Immature natural killer cell (primary cell): ENCODE results near the gene CST4. TPM values are rescaled to one million over a fixed set of nuclear protein-coding genes. Genes with fewer than 3 reads are reported as not detected.
"Not testable (repeated sequence)": the region's sequence is repeated elsewhere in the genome, so short reads cannot be mapped to it uniquely, and the experiment has no call there.

Experiments used
- DNase-seq, 3 donors: peaks; one replicate each; pipeline ENCODE4 v3.0.0; 2022; ENCODE audit warnings: mixed read lengths in 1 of 3
- H3K27ac Mint-ChIP-seq, 6 donors: one replicate each; pipeline ENCODE4 v1.8.0; 2020; ENCODE audit warnings: mixed read lengths in 6 of 6, mild to moderate bottlenecking in 5 of 6, inconsistent platforms in 4 of 6, moderate library complexity in 3 of 6
- H3K27me3 Mint-ChIP-seq, 3 donors: one replicate each; pipeline ENCODE4 v1.8.0; 2020 to 2021; ENCODE audit warnings: low read depth in 3 of 3, mild to moderate bottlenecking in 3 of 3, mixed read lengths in 3 of 3, moderate library complexity in 3 of 3, inconsistent platforms in 1 of 3
- H3K36me3 Mint-ChIP-seq, 3 donors: one replicate each; pipeline ENCODE4 v1.8.0; 2020; ENCODE audit warnings: mixed read lengths in 3 of 3, inconsistent platforms in 2 of 3, mild to moderate bottlenecking in 2 of 3
- H3K4me1 Mint-ChIP-seq, 2 donors: one replicate each; pipeline ENCODE4 v1.8.0; 2020; ENCODE audit warnings: inconsistent platforms in 2 of 2, mild to moderate bottlenecking in 2 of 2, mixed read lengths in 2 of 2, moderate library complexity in 1 of 2
- H3K4me3 Mint-ChIP-seq, 5 donors: one replicate each; pipeline ENCODE4 v1.8.0; 2020; ENCODE audit warnings: mild to moderate bottlenecking in 5 of 5, mixed read lengths in 5 of 5, inconsistent platforms in 3 of 5, moderate library complexity in 3 of 5
- H3K9me3 Mint-ChIP-seq, 6 donors: one replicate each; pipeline ENCODE4 v1.8.0; 2020; ENCODE audit warnings: mild to moderate bottlenecking in 6 of 6, mixed read lengths in 6 of 6, inconsistent platforms in 4 of 6, moderate library complexity in 3 of 6
- polyA plus RNA-seq, 3 donors: library from polyadenylated mRNA; unstranded; fragments of 300-500 nt; fragmentation: Illumina TruSeq; gene quantifications; one replicate each; pipeline ENCODE4 v1.2.3, GENCODE V29; 2021

CST4 gene
- polyA plus RNA-seq, 3 donors from 2014 or later, result not detected

GRCh38 chr20:23663180-23663579, 25.7 kb downstream of the CST4 start:
- Mint-ChIP-seq H3K36me3 (no peaks in the 10 kb centered on the region), H3K4me1 (no peaks in the 10 kb centered on the region), H3K27ac (no peak overlapping the region), H3K9me3 (no peaks in the 10 kb centered on the region), H3K4me3 (no peak overlapping the region), H3K27me3 (peaks cover 0 to 6% (median 2%) of the 10 kb centered on the region in 3 donors)
- DNase-seq, result no peak

- Mint-ChIP-seq H3K36me3 (no peaks in the 10 kb centered on the region), H3K27me3 (peaks cover 0 to 6% (median 2%) of the 10 kb centered on the region in 3 donors), H3K27ac (no peak overlapping the region), H3K4me3 (no peak overlapping the region), H3K4me1 (no peaks in the 10 kb centered on the region), H3K9me3 (no peaks in the 10 kb centered on the region)
- no peak for DNase-seq
These were observed 26.5 kb downstream of the CST4 start for GRCh38 chr20:23662276-23662870.

- H3K27me3 Mint-ChIP-seq, result peaks cover 1 to 10% (median 5%) of the 10 kb centered on the region in 3 donors
- no peak for DNase-seq
- H3K27ac Mint-ChIP-seq, result no peak overlapping the region
- H3K36me3 Mint-ChIP-seq, result no peaks in the 10 kb centered on the region
- no peaks in the 10 kb centered on the region for H3K9me3 Mint-ChIP-seq
- no peak overlapping the region for H3K4me3 Mint-ChIP-seq
- H3K4me1 Mint-ChIP-seq, result no peaks in the 10 kb centered on the region
These were observed 27.8 kb downstream of the CST4 start for GRCh38 chr20:23661002-23661429.

- Mint-ChIP-seq H3K9me3 (no peaks in the 10 kb centered on the region), H3K36me3 (no peaks in the 10 kb centered on the region), H3K27me3 (peaks cover 1 to 10% (median 5%) of the 10 kb centered on the region in 3 donors), H3K27ac (no peak overlapping the region), H3K4me3 (no peak overlapping the region), H3K4me1 (no peaks in the 10 kb centered on the region)
- no peak for DNase-seq
These were observed 28.6 kb downstream of the CST4 start for GRCh38 chr20:23659989-23660837.

GRCh38 chr20:23659610-23659988, 29.2 kb downstream of the CST4 start:
- not testable (repeated sequence) for H3K9me3 Mint-ChIP-seq, H3K27ac Mint-ChIP-seq, H3K36me3 Mint-ChIP-seq, DNase-seq, H3K4me3 Mint-ChIP-seq, H3K4me1 Mint-ChIP-seq
- peaks cover 1 to 14% (median 6%) of the 10 kb centered on the region in 3 donors for H3K27me3 Mint-ChIP-seq

- H3K27ac Mint-ChIP-seq, result no peak overlapping the region
- H3K36me3 Mint-ChIP-seq, result no peaks in the 10 kb centered on the region
- no peak overlapping the region for H3K4me3 Mint-ChIP-seq
- no peak for DNase-seq
- peaks cover 1 to 14% (median 6%) of the 10 kb centered on the region in 3 donors for H3K27me3 Mint-ChIP-seq
- H3K4me1 Mint-ChIP-seq, result no peaks in the 10 kb centered on the region
- no peaks in the 10 kb centered on the region for H3K9me3 Mint-ChIP-seq
These were observed 29.7 kb downstream of the CST4 start for GRCh38 chr20:23658989-23659609.

GRCh38 chr20:23658336-23658735, 30.5 kb downstream of the CST4 start:
- H3K4me3 Mint-ChIP-seq, result no peak overlapping the region
- H3K4me1 Mint-ChIP-seq, result no peaks in the 10 kb centered on the region
- no peak overlapping the region for H3K27ac Mint-ChIP-seq
- peaks cover 0 to 2% (median 0%) of the 10 kb centered on the region in 6 donors for H3K9me3 Mint-ChIP-seq
- peaks cover 5 to 12% (median 6%) of the 10 kb centered on the region in 3 donors for H3K27me3 Mint-ChIP-seq
- no peaks in the 10 kb centered on the region for H3K36me3 Mint-ChIP-seq
- DNase-seq, result no peak

GRCh38 chr20:23657202-23657601, 31.6 kb downstream of the CST4 start:
- peaks cover 5 to 12% (median 6%) of the 10 kb centered on the region in 3 donors for H3K27me3 Mint-ChIP-seq
- no peak overlapping the region for H3K27ac Mint-ChIP-seq
- no peaks in the 10 kb centered on the region for H3K4me1 Mint-ChIP-seq
- no peaks in the 10 kb centered on the region for H3K36me3 Mint-ChIP-seq
- H3K4me3 Mint-ChIP-seq, result no peak overlapping the region
- peaks cover 0 to 5% (median 0%) of the 10 kb centered on the region in 6 donors for H3K9me3 Mint-ChIP-seq
- no peak for DNase-seq

- H3K27me3 Mint-ChIP-seq, result peaks cover 4 to 12% (median 5%) of the 10 kb centered on the region in 3 donors
- H3K27ac Mint-ChIP-seq, result no peak overlapping the region
- no peaks in the 10 kb centered on the region for H3K36me3 Mint-ChIP-seq
- H3K4me1 Mint-ChIP-seq, result no peaks in the 10 kb centered on the region
- DNase-seq, result no peak
- H3K4me3 Mint-ChIP-seq, result no peak overlapping the region
- H3K9me3 Mint-ChIP-seq, result peaks cover 0 to 5% (median 0%) of the 10 kb centered on the region in 6 donors
These were observed 32.5 kb downstream of the CST4 start for GRCh38 chr20:23656372-23656771.

GRCh38 chr20:23655491-23656211, 33.2 kb downstream of the CST4 start:
- Mint-ChIP-seq H3K4me3 (no peak overlapping the region), H3K36me3 (no peaks in the 10 kb centered on the region), H3K4me1 (no peaks in the 10 kb centered on the region), H3K27me3 (peaks cover 4 to 12% (median 5%) of the 10 kb centered on the region in 3 donors), H3K27ac (no peak overlapping the region), H3K9me3 (peaks cover 0 to 5% (median 0%) of the 10 kb centered on the region in 6 donors)
- no peak for DNase-seq

GRCh38 chr20:23654717-23655116, 34.1 kb downstream of the CST4 start:
- no peak for DNase-seq
- H3K9me3 Mint-ChIP-seq, result peaks cover 0 to 5% (median 0%) of the 10 kb centered on the region in 6 donors
- no peak overlapping the region for H3K27ac Mint-ChIP-seq
- H3K36me3 Mint-ChIP-seq, result no peaks in the 10 kb centered on the region
- no peak overlapping the region for H3K4me3 Mint-ChIP-seq
- H3K4me1 Mint-ChIP-seq, result no peaks in the 10 kb centered on the region
- peaks cover 4 to 10% (median 5%) of the 10 kb centered on the region in 3 donors for H3K27me3 Mint-ChIP-seq

GRCh38 chr20:23654000-23654399, 34.8 kb downstream of the CST4 start:
- Mint-ChIP-seq H3K4me3 (no peak overlapping the region), H3K4me1 (no peaks in the 10 kb centered on the region), H3K36me3 (no peaks in the 10 kb centered on the region), H3K27ac (no peak overlapping the region), H3K27me3 (peaks cover 4 to 10% (median 5%) of the 10 kb centered on the region in 3 donors), H3K9me3 (peaks cover 0 to 5% (median 0%) of the 10 kb centered on the region in 6 donors)
- no peak for DNase-seq

- Mint-ChIP-seq H3K27me3 (peaks cover 4 to 10% (median 5%) of the 10 kb centered on the region in 3 donors), H3K9me3 (peaks cover 0 to 5% (median 0%) of the 10 kb centered on the region in 6 donors), H3K36me3 (no peaks in the 10 kb centered on the region), H3K4me1 (no peaks in the 10 kb centered on the region), H3K4me3 (no peak overlapping the region), H3K27ac (no peak overlapping the region)
- DNase-seq, result no peak
These were observed 35.4 kb downstream of the CST4 start for GRCh38 chr20:23653400-23653938.
